HS-5 (cell line): ENCODE measurements around the gene ACVR1C.
"Not testable (repeated sequence)": the region's sequence is repeated elsewhere in the genome, so short reads cannot be mapped to it uniquely, and the experiment has no call there.

ENCODE experiments used
- DNase-seq: peaks from one replicate; pipeline ENCODE4 v3.0.0-alpha.2; 2012; ENCODE audit warnings: low read depth

Gene ACVR1C

GRCh38 chr2:157574165-157574564 lies 54.5 kb downstream of the ACVR1C start:
- no peak for DNase-seq

GRCh38 chr2:157572725-157573124 lies 55.9 kb downstream of the ACVR1C start:
- DNase-seq: no peak

GRCh38 chr2:157566623-157567022 lies 62.0 kb downstream of the ACVR1C start:
- not testable (repeated sequence) for DNase-seq

GRCh38 chr2:157566113-157566512 lies 62.6 kb downstream of the ACVR1C start:
- DNase-seq: not testable (repeated sequence)

- DNase-seq: no peak
Observed at GRCh38 chr2:157565550-157565949, 63.1 kb downstream of the ACVR1C start.

- no peak for DNase-seq
Observed at GRCh38 chr2:157559890-157560289, 68.8 kb downstream of the ACVR1C start.

GRCh38 chr2:157559461-157559860 lies 69.2 kb downstream of the ACVR1C start:
- DNase-seq: no peak

GRCh38 chr2:157559061-157559460 lies 69.6 kb downstream of the ACVR1C start:
- DNase-seq: peak; percentile 10

- no peak for DNase-seq
Observed at GRCh38 chr2:157557770-157558169, 70.9 kb downstream of the ACVR1C start.

GRCh38 chr2:157540102-157540501 lies 88.6 kb downstream of the ACVR1C start:
- no peak for DNase-seq

GRCh38 chr2:157538064-157538463 lies 90.6 kb downstream of the ACVR1C start:
- DNase-seq: no peak

- no peak for DNase-seq
Observed at GRCh38 chr2:157536815-157537214, 91.8 kb downstream of the ACVR1C start.

GRCh38 chr2:157528963-157529751 lies 99.5 kb downstream of the ACVR1C start:
- DNase-seq: no peak

- DNase-seq: no peak
Observed at GRCh38 chr2:157526070-157526469, 102.6 kb downstream of the ACVR1C start.

- DNase-seq: no peak
Observed at GRCh38 chr2:157523270-157524247, 105.1 kb downstream of the ACVR1C start.

- not testable (repeated sequence) for DNase-seq
Observed at GRCh38 chr2:157514966-157515365, 113.7 kb downstream of the ACVR1C start.

- no peak for DNase-seq
Observed at GRCh38 chr2:157509744-157510143, 118.9 kb downstream of the ACVR1C start.

GRCh38 chr2:157508676-157509075 lies 120.0 kb downstream of the ACVR1C start:
- no peak for DNase-seq

GRCh38 chr2:157506586-157506985 lies 122.1 kb downstream of the ACVR1C start:
- no peak for DNase-seq

- DNase-seq: no peak
Observed at GRCh38 chr2:157504623-157505022, 124.0 kb downstream of the ACVR1C start.

- DNase-seq: no peak
Observed at GRCh38 chr2:157501026-157501425, 127.6 kb downstream of the ACVR1C start.

- DNase-seq: no peak
Observed at GRCh38 chr2:157500334-157500733, 128.3 kb downstream of the ACVR1C start.

- no peak for DNase-seq
Observed at GRCh38 chr2:157498483-157498882, 130.2 kb downstream of the ACVR1C start.
